Upper lobe of right lung (tissue), 1 donor: ENCODE measurements around the gene CRNN. TPM values are rescaled to one million over a fixed set of nuclear protein-coding genes. Genes with fewer than 3 reads are reported as not detected.

ENCODE experiments used
- ATAC-seq: fragments of 200-7000 bp; cut with Tn5 transposase; one replicate; pipeline ENCODE4 v1.9.1; 2020; ENCODE audit warnings: mild to moderate bottlenecking, moderate library complexity
- DNase-seq: peaks from one replicate; pipeline ENCODE4 v3.0.0-alpha.2; 2020
- H3K27ac ChIP-seq: fragments of 200-600 bp; one replicate; pipeline ENCODE4 v1.8.0; 2022
- H3K27me3 ChIP-seq: fragments of 200-600 bp; one replicate; pipeline ENCODE4 v1.8.0; 2022; ENCODE audit warnings: mild to moderate bottlenecking
- H3K36me3 ChIP-seq: fragments of 200-600 bp; one replicate; pipeline ENCODE4 v1.8.0; 2022
- H3K4me1 ChIP-seq: fragments of 200-600 bp; one replicate; pipeline ENCODE4 v1.8.0; 2022
- H3K4me3 ChIP-seq: fragments of 200-600 bp; one replicate; pipeline ENCODE4 v1.8.0; 2022; ENCODE audit warnings: mild to moderate bottlenecking
- H3K9me3 ChIP-seq: fragments of 200-600 bp; one replicate; pipeline ENCODE4 v1.8.0; 2022
- intact Hi-C: fragments of 100-400 bp; cut with DNase I; formaldehyde crosslinking; loops from one replicate; pipeline ENCODE4 v1.11.0; 2022
- total RNA-seq: library from RNA; stranded (reverse); fragmentation: NEBNext Ultra II Directional; extraction: Animal tissue kit (Norgen Biotek cat#: 25700); gene quantifications from one replicate; pipeline ENCODE4 v1.2.1, GENCODE V29; 2021
- TF ChIP-seq, protein P1 (sequence below): fragments of 200-600 bp; IDR thresholded peaks from one replicate; pipeline ENCODE4 v1.8.0; 2022; ENCODE audit warnings: antibody characterized with exemption
- donor health status: DM: no; HTN: yes; CAD: no; lungs with severe emphysema.

The CRNN gene
- total RNA-seq, 1 donor from 2014 or later: not detected

- Histone ChIP-seq H3K27me3 (no peaks in the 10 kb centered on the region), H3K4me3 (no peak overlapping the region), H3K4me1 (peaks cover 4% of the 10 kb centered on the region), H3K9me3 (no peaks in the 10 kb centered on the region), H3K27ac (no peak overlapping the region), H3K36me3 (no peaks in the 10 kb centered on the region)
- no peak for DNase-seq
- intact Hi-C loops: no loop called here
- no peak for ATAC-seq
- TF ChIP-seq, protein P1, sequence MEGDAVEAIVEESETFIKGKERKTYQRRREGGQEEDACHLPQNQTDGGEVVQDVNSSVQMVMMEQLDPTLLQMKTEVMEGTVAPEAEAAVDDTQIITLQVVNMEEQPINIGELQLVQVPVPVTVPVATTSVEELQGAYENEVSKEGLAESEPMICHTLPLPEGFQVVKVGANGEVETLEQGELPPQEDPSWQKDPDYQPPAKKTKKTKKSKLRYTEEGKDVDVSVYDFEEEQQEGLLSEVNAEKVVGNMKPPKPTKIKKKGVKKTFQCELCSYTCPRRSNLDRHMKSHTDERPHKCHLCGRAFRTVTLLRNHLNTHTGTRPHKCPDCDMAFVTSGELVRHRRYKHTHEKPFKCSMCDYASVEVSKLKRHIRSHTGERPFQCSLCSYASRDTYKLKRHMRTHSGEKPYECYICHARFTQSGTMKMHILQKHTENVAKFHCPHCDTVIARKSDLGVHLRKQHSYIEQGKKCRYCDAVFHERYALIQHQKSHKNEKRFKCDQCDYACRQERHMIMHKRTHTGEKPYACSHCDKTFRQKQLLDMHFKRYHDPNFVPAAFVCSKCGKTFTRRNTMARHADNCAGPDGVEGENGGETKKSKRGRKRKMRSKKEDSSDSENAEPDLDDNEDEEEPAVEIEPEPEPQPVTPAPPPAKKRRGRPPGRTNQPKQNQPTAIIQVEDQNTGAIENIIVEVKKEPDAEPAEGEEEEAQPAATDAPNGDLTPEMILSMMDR: no peak
Measured at GRCh38 chr1:152408664-152409063, 5.4 kb downstream of the CRNN start.

- no peak overlapping the region for H3K4me3 ChIP-seq
- DNase-seq (no peak), ATAC-seq (peak; percentile 65)
- TF ChIP-seq, protein P1: peak; percentile 38
- no peak overlapping the region for H3K27ac ChIP-seq
- H3K9me3 ChIP-seq: no peaks in the 10 kb centered on the region
- H3K36me3 ChIP-seq: no peaks in the 10 kb centered on the region
- intact Hi-C loops: no loop called here
- H3K4me1 ChIP-seq: no peaks in the 10 kb centered on the region
- no peaks in the 10 kb centered on the region for H3K27me3 ChIP-seq
Measured at GRCh38 chr1:152398812-152399698, 15.0 kb downstream of the CRNN start.

DNA sequence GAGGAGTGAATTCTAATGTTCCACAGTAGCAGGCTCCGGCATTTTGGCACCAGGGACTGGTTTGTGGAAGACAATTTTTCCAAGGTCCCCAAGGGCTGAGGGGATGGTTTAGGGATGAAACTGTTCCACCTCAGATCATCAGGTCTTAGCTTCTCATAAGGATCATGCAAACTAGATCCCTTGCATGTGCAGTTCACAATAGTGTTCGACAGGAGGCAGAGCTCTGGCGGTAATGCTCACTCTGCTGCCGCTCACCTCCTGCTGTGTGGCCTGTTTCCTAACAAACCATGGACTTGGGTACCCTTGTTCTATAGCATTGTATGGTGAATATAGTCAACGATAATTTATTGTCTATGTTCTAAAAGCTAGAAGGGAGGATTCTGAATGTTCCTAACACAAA is 16.6 kb downstream of the CRNN start:
- intact Hi-C loops: no loop called here
- no peaks in the 10 kb centered on the region for H3K36me3 ChIP-seq
- no peak overlapping the region for H3K27ac ChIP-seq
- H3K9me3 ChIP-seq: no peaks in the 10 kb centered on the region
- H3K4me3 ChIP-seq: no peak overlapping the region
- H3K27me3 ChIP-seq: no peaks in the 10 kb centered on the region
- DNase-seq (no peak), ATAC-seq (no peak)
- no peaks in the 10 kb centered on the region for H3K4me1 ChIP-seq
- TF ChIP-seq, protein P1: no peak

- TF ChIP-seq, protein P1: no peak
Measured at GRCh38 chr1:152394151-152394550, 19.9 kb downstream of the CRNN start.

DNA sequence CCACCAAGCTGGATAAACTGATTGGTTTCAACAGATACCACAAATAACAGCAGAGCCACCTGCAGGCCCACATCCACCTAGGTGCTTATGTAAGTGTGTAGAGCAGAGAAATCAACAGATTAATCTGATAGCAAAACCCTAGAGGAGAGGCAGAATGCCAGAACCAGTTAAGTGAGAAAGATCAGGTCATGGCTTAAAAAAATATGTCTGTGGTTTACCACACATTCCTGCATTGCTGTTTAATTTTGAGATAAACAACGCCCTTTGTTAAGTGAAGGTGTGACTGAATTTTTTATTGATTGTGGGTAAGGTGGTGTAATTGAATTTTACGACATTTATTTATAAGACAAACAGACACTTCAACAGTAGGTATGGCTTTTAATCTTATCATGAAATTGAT is 21.2 kb downstream of the CRNN start:
- no peaks in the 10 kb centered on the region for H3K27me3 ChIP-seq
- DNase-seq (no peak), ATAC-seq (no peak)
- no peaks in the 10 kb centered on the region for H3K36me3 ChIP-seq
- no peak overlapping the region for H3K27ac ChIP-seq
- intact Hi-C loops: no loop called here
- H3K9me3 ChIP-seq: no peaks in the 10 kb centered on the region
- no peak overlapping the region for H3K4me3 ChIP-seq
- TF ChIP-seq, protein P1: no peak
- H3K4me1 ChIP-seq: no peaks in the 10 kb centered on the region

More at GRCh38 chr1:152394151-152394550, 19.9 kb downstream of the CRNN start:
- Histone ChIP-seq H3K36me3 (no peaks in the 10 kb centered on the region), H3K27me3 (no peaks in the 10 kb centered on the region), H3K4me1 (no peaks in the 10 kb centered on the region), H3K4me3 (no peak overlapping the region), H3K9me3 (no peaks in the 10 kb centered on the region), H3K27ac (no peak overlapping the region)
- intact Hi-C loops: no loop called here
- DNase-seq: no peak
- ATAC-seq: no peak
